HEK293 (cell line): ENCODE data around the gene DOK1.

ENCODE experiments used
- CTCF ChIA-PET: fragments of 350-600 bp; formaldehyde crosslinking; extraction: SDS; loops from one replicate; lab custom pipeline; 2021; ENCODE audit warnings: antibody characterized with exemption; lab: Yijun Ruan, JAX
- POLR2A ChIA-PET: fragments of 300-600 bp; formaldehyde crosslinking; extraction: SDS; loops from one replicate; lab custom pipeline; 2020; ENCODE audit warnings: antibody characterized with exemption, inconsistent platforms; lab: Yijun Ruan, JAX
- H3K27ac ChIP-seq: fragments of 200-500 bp; sonication (Bioruptor generic); 2 replicates; pipeline ENCODE4 v1.5.1; 2014; ENCODE audit warnings: low read depth, low read length, control low read depth, inconsistent platforms; ENCODE audit errors: extremely low read depth
- H3K36me3 ChIP-seq, 2 experiments: fragments of 200-500 bp in 1 of 2; sonication (Bioruptor generic) in 1 of 2; 1 replicate in 1 of 2; 2 replicates in 1 of 2; pipeline ENCODE4 v1.5.1; 2014 to 2017; ENCODE audit warnings: inconsistent platforms in 2 of 2, low read length in 2 of 2; ENCODE audit not compliant: control insufficient read depth in 2 of 2, insufficient read depth in 1 of 2
- H3K4me1 ChIP-seq: fragments of 200-500 bp; sonication (Bioruptor generic); 2 replicates; pipeline ENCODE4 v1.5.1; 2014; ENCODE audit warnings: mild to moderate bottlenecking, low read length, inconsistent platforms; ENCODE audit not compliant: control insufficient read depth, insufficient read depth
- H3K4me3 ChIP-seq: 2 replicates; pipeline ENCODE4 v1.5.1; 2011; ENCODE audit warnings: low read depth, mild to moderate bottlenecking, control low read depth, low read length, moderate library complexity
- H3K9me3 ChIP-seq: fragments of 200-500 bp; sonication (Bioruptor generic); 2 replicates; pipeline ENCODE4 v1.5.1; 2014; ENCODE audit warnings: low read depth, low read length, inconsistent platforms; ENCODE audit not compliant: control insufficient read depth, insufficient read depth
- BCL11A ChIP-seq: fragments of 450-650 bp; formaldehyde crosslinking; IDR thresholded peaks from 2 replicates; pipeline ENCODE4 v1.5.1; 2016; ENCODE audit warnings: low read depth, missing biosample characterization, missing genetic modification characterization
- HOXD13 ChIP-seq: sonication (generic); formaldehyde crosslinking; IDR thresholded peaks from 2 replicates; pipeline ENCODE4 v1.8.0; 2022; ENCODE audit warnings: missing genetic modification reagents, borderline replicate concordance
- REPIN1 ChIP-seq: fragments of 450-650 bp; formaldehyde crosslinking; IDR thresholded peaks from 2 replicates; pipeline ENCODE4 v1.5.1; 2017; ENCODE audit warnings: missing biosample characterization, missing genetic modification characterization, low read depth
- TRIM28 ChIP-seq: IDR thresholded peaks from 2 replicates; pipeline ENCODE4 v1.6.1; 2011; ENCODE audit warnings: low read length, control low read depth, borderline replicate concordance
- YY1 ChIP-seq: fragments of 450-650 bp; formaldehyde crosslinking; IDR thresholded peaks from 2 replicates; pipeline ENCODE4 v1.5.1; 2018; ENCODE audit warnings: missing biosample characterization, missing genetic modification characterization
- ZBTB20 ChIP-seq: fragments of 450-650 bp; formaldehyde crosslinking; IDR thresholded peaks from 2 replicates; pipeline ENCODE4 v1.5.1; 2016; ENCODE audit warnings: missing biosample characterization, missing genetic modification characterization
- ZFP3 ChIP-seq: fragments of 450-650 bp; formaldehyde crosslinking; IDR thresholded peaks from 2 replicates; pipeline ENCODE4 v1.5.1; 2016; ENCODE audit warnings: low read depth, missing biosample characterization, missing genetic modification characterization
- ZNF140 ChIP-seq: fragments of 450-650 bp; formaldehyde crosslinking; IDR thresholded peaks from 2 replicates; pipeline ENCODE4 v1.5.1; 2016; ENCODE audit warnings: missing biosample characterization, missing genetic modification characterization
- ZNF169 ChIP-seq: fragments of 450-650 bp; formaldehyde crosslinking; IDR thresholded peaks from 2 replicates; pipeline ENCODE4 v1.5.1; 2016; ENCODE audit warnings: missing biosample characterization, missing genetic modification characterization
- ZNF239 ChIP-seq: fragments of 450-650 bp; formaldehyde crosslinking; IDR thresholded peaks from 2 replicates; pipeline ENCODE4 v1.5.1; 2016; ENCODE audit warnings: missing biosample characterization, missing genetic modification characterization
- ZNF514 ChIP-seq: fragments of 450-650 bp; formaldehyde crosslinking; IDR thresholded peaks from 2 replicates; pipeline ENCODE4 v1.5.1; 2016; ENCODE audit warnings: missing biosample characterization, missing genetic modification characterization
- ZNF549 ChIP-seq: fragments of 450-650 bp; IDR thresholded peaks from 2 replicates; pipeline ENCODE4 v1.5.1; 2018; ENCODE audit warnings: missing biosample characterization, missing genetic modification characterization, mild to moderate bottlenecking, inconsistent platforms, moderate library complexity
- ZNF629 ChIP-seq: fragments of 450-650 bp; formaldehyde crosslinking; IDR thresholded peaks from 2 replicates; pipeline ENCODE4 v1.5.1; 2017; ENCODE audit warnings: missing biosample characterization, missing genetic modification characterization
- ZNF658 ChIP-seq: fragments of 450-650 bp; formaldehyde crosslinking; IDR thresholded peaks from 2 replicates; pipeline ENCODE4; 2016; ENCODE audit warnings: missing biosample characterization, missing genetic modification characterization
- ZNF747 ChIP-seq: fragments of 450-650 bp; formaldehyde crosslinking; IDR thresholded peaks from 2 replicates; pipeline ENCODE4 v1.5.1; 2016; ENCODE audit warnings: missing biosample characterization, missing genetic modification characterization
- TF ChIP-seq, protein P1 (sequence below): fragments of 450-650 bp; formaldehyde crosslinking; IDR thresholded peaks from 2 replicates; pipeline ENCODE4 v1.5.1; 2016; ENCODE audit warnings: missing biosample characterization, missing genetic modification characterization
- TF ChIP-seq, protein P2 (sequence below): fragments of 450-650 bp; formaldehyde crosslinking; conservative IDR thresholded peaks from 2 replicates; pipeline ENCODE4 v1.5.1; 2016; ENCODE audit warnings: low read depth, missing biosample characterization, missing genetic modification characterization
- TF ChIP-seq, protein P3 (sequence below): IDR thresholded peaks from 2 replicates; pipeline ENCODE4 v1.6.1; 2011; ENCODE audit warnings: mild to moderate bottlenecking, low read depth, low read length, borderline replicate concordance
- TF ChIP-seq, protein P4 (sequence below): fragments of 450-650 bp; formaldehyde crosslinking; IDR thresholded peaks from 2 replicates; pipeline ENCODE4 v1.5.1; 2016; ENCODE audit warnings: missing biosample characterization, missing genetic modification characterization
- TF ChIP-seq, protein P5 (sequence below): fragments of 450-650 bp; formaldehyde crosslinking; optimal IDR thresholded peaks from 2 replicates; pipeline ENCODE3; 2016; ENCODE audit warnings: missing biosample characterization, mild to moderate bottlenecking, missing genetic modification characterization

DOK1 gene

DNA sequence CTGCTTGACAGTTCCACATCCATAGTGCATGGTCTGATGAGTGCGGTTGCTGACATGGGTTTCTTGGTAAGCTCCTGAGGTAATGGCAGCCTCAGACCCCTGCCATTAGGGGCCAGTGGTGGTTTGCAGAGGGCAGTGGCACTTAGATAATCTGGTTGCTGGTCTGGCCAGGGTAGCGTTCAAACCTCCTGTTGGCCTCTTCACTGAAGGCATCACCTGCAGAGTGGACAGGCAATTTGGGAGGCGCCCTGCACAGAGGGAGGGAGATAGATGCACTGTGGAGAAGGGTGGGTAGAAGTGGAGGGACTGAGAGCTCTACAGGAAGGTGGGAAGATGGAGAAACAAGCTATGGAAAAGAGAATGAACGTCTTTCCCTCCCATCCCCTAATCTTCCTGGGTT, 21.1 kb upstream of the DOK1 start (continued):
- TF ChIP-seq, protein P1, sequence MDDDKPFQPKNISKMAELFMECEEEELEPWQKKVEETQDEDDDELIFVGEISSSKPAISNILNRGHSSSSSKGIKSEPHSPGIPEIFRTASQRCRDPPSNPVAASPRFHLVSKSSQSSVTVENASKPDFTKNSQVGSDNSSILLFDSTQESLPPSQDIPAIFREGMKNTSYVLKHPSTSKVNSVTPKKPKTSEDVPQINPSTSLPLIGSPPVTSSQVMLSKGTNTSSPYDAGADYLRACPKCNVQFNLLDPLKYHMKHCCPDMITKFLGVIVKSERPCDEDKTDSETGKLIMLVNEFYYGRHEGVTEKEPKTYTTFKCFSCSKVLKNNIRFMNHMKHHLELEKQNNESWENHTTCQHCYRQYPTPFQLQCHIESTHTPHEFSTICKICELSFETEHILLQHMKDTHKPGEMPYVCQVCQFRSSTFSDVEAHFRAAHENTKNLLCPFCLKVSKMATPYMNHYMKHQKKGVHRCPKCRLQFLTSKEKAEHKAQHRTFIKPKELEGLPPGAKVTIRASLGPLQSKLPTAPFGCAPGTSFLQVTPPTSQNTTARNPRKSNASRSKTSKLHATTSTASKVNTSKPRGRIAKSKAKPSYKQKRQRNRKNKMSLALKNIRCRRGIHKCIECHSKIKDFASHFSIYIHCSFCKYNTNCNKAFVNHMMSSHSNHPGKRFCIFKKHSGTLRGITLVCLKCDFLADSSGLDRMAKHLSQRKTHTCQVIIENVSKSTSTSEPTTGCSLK (tag by site-specific recombination), result no peak
- TF ChIP-seq ZNF169 (tag by site-specific recombination) (no peak), REPIN1 (no peak), HOXD13 (no peak), ZNF747 (tag by site-specific recombination) (no peak), ZNF629 (no peak)

DNA sequence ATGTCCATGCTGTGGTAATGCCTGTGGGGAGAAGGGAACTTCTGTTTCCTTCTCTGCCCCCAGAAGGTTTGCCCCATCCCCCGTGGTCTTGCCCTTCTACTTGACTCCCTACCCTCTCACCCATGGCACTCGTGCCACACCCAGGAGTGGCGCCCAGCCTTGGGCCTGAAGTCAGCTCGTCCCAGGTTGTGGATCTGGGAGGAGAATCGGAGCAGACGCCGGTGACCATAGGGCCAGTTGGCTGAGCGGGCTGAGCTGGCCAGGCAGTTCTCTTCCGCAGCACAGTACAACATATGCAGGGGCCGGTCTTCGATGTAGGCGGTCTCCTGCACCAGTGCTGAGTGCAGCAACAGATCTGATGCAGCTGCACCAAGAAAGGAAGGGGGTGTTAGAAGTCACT, 20.1 kb upstream of the DOK1 start:
- POLR2A ChIA-PET, result no interaction called here
- CTCF ChIA-PET, result interaction anchor here (4.1 to 4.3 kb wide), 2 partner anchors 53 kb away, joined by 30 to 34 read pairs; partner anchors contain the start of genes CCDC142 and TTC31
- no peak for TF ChIP-seq TRIM28
- TF ChIP-seq, protein P2, sequence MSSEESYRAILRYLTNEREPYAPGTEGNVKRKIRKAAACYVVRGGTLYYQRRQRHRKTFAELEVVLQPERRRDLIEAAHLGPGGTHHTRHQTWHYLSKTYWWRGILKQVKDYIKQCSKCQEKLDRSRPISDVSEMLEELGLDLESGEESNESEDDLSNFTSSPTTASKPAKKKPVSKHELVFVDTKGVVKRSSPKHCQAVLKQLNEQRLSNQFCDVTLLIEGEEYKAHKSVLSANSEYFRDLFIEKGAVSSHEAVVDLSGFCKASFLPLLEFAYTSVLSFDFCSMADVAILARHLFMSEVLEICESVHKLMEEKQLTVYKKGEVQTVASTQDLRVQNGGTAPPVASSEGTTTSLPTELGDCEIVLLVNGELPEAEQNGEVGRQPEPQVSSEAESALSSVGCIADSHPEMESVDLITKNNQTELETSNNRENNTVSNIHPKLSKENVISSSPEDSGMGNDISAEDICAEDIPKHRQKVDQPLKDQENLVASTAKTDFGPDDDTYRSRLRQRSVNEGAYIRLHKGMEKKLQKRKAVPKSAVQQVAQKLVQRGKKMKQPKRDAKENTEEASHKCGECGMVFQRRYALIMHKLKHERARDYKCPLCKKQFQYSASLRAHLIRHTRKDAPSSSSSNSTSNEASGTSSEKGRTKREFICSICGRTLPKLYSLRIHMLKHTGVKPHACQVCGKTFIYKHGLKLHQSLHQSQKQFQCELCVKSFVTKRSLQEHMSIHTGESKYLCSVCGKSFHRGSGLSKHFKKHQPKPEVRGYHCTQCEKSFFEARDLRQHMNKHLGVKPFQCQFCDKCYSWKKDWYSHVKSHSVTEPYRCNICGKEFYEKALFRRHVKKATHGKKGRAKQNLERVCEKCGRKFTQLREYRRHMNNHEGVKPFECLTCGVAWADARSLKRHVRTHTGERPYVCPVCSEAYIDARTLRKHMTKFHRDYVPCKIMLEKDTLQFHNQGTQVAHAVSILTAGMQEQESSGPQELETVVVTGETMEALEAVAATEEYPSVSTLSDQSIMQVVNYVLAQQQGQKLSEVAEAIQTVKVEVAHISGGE (tag by site-specific recombination), result no peak
- TF ChIP-seq ZNF239, result no peak
- no peak for TF ChIP-seq YY1 (tag by site-specific recombination)
- TF ChIP-seq, protein P3, sequence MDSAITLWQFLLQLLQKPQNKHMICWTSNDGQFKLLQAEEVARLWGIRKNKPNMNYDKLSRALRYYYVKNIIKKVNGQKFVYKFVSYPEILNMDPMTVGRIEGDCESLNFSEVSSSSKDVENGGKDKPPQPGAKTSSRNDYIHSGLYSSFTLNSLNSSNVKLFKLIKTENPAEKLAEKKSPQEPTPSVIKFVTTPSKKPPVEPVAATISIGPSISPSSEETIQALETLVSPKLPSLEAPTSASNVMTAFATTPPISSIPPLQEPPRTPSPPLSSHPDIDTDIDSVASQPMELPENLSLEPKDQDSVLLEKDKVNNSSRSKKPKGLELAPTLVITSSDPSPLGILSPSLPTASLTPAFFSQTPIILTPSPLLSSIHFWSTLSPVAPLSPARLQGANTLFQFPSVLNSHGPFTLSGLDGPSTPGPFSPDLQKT, result no peak
- no peak for TF ChIP-seq ZNF514
- TF ChIP-seq BCL11A (tag by site-specific recombination), result no peak
- TF ChIP-seq ZFP3 (tag by site-specific recombination), result no peak
- TF ChIP-seq ZBTB20, result no peak
- TF ChIP-seq ZNF658 (tag by site-specific recombination), result no peak
- TF ChIP-seq, protein P4, sequence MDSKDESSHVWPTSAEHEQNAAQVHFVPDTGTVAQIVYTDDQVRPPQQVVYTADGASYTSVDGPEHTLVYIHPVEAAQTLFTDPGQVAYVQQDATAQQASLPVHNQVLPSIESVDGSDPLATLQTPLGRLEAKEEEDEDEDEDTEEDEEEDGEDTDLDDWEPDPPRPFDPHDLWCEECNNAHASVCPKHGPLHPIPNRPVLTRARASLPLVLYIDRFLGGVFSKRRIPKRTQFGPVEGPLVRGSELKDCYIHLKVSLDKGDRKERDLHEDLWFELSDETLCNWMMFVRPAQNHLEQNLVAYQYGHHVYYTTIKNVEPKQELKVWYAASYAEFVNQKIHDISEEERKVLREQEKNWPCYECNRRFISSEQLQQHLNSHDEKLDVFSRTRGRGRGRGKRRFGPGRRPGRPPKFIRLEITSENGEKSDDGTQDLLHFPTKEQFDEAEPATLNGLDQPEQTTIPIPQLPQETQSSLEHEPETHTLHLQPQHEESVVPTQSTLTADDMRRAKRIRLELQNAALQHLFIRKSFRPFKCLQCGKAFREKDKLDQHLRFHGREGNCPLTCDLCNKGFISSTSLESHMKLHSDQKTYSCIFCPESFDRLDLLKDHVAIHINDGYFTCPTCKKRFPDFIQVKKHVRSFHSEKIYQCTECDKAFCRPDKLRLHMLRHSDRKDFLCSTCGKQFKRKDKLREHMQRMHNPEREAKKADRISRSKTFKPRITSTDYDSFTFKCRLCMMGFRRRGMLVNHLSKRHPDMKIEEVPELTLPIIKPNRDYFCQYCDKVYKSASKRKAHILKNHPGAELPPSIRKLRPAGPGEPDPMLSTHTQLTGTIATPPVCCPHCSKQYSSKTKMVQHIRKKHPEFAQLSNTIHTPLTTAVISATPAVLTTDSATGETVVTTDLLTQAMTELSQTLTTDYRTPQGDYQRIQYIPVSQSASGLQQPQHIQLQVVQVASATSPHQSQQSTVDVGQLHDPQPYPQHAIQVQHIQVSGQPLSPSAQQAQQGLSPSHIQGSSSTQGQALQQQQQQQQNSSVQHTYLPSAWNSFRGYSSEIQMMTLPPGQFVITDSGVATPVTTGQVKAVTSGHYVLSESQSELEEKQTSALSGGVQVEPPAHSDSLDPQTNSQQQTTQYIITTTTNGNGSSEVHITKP (tag by site-specific recombination), result no peak
- TF ChIP-seq ZNF140, result no peak
- TF ChIP-seq, protein P5, sequence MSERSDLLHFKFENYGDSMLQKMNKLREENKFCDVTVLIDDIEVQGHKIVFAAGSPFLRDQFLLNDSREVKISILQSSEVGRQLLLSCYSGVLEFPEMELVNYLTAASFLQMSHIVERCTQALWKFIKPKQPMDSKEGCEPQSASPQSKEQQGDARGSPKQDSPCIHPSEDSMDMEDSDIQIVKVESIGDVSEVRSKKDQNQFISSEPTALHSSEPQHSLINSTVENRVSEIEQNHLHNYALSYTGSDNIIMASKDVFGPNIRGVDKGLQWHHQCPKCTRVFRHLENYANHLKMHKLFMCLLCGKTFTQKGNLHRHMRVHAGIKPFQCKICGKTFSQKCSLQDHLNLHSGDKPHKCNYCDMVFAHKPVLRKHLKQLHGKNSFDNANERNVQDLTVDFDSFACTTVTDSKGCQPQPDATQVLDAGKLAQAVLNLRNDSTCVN (tag by site-specific recombination), result no peak
- no peak for TF ChIP-seq ZNF549

More for the DNA sequence above, 20.1 kb upstream of the DOK1 start:
- Histone ChIP-seq H3K4me3 (no peak overlapping the region), H3K27ac (no peak overlapping the region), H3K36me3 (peaks cover 0 to 38% of the 10 kb centered on the region in 2 experiments; a peak in 1 of 3 replicates), H3K4me1 (no peaks in the 10 kb centered on the region), H3K9me3 (no peaks in the 10 kb centered on the region)
